ENCODE results near the gene SRSF3. TPM values are rescaled to one million over a fixed set of nuclear protein-coding genes. Genes with fewer than 3 reads are reported as not detected.

Gene SRSF3
- total and polyA plus RNA-seq, 9 of the 15 experiments (the other 6 are each of a cell fraction or from before 2014, with no cell fraction given), result 337 to 1,200 (median 518) TPM

DNA sequence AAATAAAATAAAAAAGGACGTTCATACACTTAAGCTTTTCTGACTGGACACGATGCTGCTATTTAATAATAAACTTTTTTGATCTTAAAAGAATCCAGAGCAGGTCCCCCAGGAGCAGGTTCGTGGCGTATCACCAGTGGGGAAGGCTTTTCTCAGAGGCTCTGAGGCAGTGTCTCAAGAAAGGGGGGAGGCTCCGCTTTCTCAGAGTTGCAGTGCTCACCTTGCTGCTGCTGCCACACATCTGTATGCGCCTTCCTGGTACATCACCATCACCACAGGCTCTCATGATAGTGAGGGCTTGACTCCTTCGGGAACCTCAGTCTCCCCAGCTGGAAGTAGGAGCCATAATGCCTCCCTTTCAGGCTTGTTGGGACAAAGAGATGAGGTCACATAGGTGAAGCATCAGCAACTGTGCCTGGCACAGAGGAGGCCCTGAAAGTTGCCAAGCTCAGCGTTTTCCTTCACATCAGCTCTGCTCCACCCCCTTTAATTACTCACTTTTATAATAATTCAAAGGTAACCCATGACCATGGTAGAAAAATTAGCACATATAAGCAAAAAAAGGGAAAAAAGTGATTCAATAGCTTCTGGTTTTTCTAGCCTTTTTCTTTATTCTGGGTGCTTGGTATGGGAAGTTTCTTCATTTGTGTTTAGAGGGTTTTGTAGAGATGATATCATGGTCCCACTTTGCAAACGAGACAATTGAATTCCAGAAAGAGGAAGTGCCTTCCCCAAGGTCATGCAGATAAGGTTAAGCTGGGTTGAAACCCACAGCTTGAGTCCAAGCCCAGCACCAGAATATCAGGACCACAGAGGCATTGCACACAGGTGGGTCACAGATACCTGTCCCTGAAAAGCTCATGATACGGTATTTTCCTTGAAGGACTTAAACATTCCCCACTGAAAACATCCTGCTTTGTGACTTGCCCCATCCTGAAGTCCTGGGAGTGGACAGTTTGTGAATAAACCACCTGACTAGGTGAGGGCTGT is 24.5 kb downstream of the SRSF3 start (continued):
- TF ChIP-seq RAD21 (CRISPR knock-in tag; conservative IDR thresholded peaks at IDR 0.05 in 1 of 2, IDR thresholded peaks at IDR 0.05 in 1 of 2) (peak in 1 of 2 experiments; percentile 31; a peak in 2 of 4 replicates), MTA3 (IDR thresholded peaks at IDR 0.05; ENCODE audit: borderline replicate concordance) (0 out of 2 replicates have a peak, but pooled peaks have one; percentile 55), TOE1 (IDR thresholded peaks at IDR 0.05; ENCODE audit: borderline replicate concordance) (no peak), TOE1 (CRISPR knock-in tag; IDR thresholded peaks at IDR 0.05; ENCODE audit: borderline replicate concordance, low read depth) (no peak), SUPT5H (IDR thresholded peaks at IDR 0.05) (no peak), HOXB6 (CRISPR knock-in tag; IDR thresholded peaks at IDR 0.05; ENCODE audit: borderline replicate concordance) (no peak), EHMT2 (IDR thresholded peaks at IDR 0.05) (no peak), DPF2 (IDR thresholded peaks at IDR 0.05) (peak; percentile 66; the same call in 1 of the 2 replicates), PHF21A (IDR thresholded peaks at IDR 0.05; ENCODE audit: borderline replicate concordance, low read depth) (no peak), MTA1 (IDR thresholded peaks at IDR 0.05; ENCODE audit: borderline replicate concordance) (peak; percentile 66; the same call in 1 of the 2 replicates), SMAD1 (IDR thresholded peaks at IDR 0.05; ENCODE audit: low read depth, low read length, partially characterized antibody) (no peak), FOSL1 (tag; conservative IDR thresholded peaks at IDR 0.05) (0 out of 2 replicates have a peak, but pooled peaks have one; percentile 11), SMAD3 (CRISPR knock-in tag; conservative IDR thresholded peaks at IDR 0.05) (0 out of 2 replicates have a peak, but pooled peaks have one; percentile 18), KLF16 (IDR thresholded peaks at IDR 0.05) (peak; percentile 28; the same call in 1 of the 2 replicates), NR2C2 (CRISPR knock-in tag; IDR thresholded peaks at IDR 0.05) (no peak), NR2C2 (tag; IDR thresholded peaks at IDR 0.05) (peak; percentile 49; the same call in 1 of the 2 replicates), ZNF316 (IDR thresholded peaks at IDR 0.05) (peak; percentile 64)
- TF ChIP-seq, protein P1, sequence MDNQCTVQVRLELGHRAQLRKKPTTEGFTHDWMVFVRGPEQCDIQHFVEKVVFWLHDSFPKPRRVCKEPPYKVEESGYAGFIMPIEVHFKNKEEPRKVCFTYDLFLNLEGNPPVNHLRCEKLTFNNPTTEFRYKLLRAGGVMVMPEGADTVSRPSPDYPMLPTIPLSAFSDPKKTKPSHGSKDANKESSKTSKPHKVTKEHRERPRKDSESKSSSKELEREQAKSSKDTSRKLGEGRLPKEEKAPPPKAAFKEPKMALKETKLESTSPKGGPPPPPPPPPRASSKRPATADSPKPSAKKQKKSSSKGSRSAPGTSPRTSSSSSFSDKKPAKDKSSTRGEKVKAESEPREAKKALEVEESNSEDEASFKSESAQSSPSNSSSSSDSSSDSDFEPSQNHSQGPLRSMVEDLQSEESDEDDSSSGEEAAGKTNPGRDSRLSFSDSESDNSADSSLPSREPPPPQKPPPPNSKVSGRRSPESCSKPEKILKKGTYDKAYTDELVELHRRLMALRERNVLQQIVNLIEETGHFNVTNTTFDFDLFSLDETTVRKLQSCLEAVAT (IDR thresholded peaks at IDR 0.05), result no peak
- TF ChIP-seq, protein P2, sequence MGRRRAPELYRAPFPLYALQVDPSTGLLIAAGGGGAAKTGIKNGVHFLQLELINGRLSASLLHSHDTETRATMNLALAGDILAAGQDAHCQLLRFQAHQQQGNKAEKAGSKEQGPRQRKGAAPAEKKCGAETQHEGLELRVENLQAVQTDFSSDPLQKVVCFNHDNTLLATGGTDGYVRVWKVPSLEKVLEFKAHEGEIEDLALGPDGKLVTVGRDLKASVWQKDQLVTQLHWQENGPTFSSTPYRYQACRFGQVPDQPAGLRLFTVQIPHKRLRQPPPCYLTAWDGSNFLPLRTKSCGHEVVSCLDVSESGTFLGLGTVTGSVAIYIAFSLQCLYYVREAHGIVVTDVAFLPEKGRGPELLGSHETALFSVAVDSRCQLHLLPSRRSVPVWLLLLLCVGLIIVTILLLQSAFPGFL (CRISPR knock-in tag; IDR thresholded peaks at IDR 0.05), result no peak
- TF ChIP-seq, protein P3, sequence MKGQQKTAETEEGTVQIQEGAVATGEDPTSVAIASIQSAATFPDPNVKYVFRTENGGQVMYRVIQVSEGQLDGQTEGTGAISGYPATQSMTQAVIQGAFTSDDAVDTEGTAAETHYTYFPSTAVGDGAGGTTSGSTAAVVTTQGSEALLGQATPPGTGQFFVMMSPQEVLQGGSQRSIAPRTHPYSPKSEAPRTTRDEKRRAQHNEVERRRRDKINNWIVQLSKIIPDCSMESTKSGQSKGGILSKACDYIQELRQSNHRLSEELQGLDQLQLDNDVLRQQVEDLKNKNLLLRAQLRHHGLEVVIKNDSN (CRISPR knock-in tag; IDR thresholded peaks at IDR 0.05), result no peak
- TF ChIP-seq, protein P4, sequence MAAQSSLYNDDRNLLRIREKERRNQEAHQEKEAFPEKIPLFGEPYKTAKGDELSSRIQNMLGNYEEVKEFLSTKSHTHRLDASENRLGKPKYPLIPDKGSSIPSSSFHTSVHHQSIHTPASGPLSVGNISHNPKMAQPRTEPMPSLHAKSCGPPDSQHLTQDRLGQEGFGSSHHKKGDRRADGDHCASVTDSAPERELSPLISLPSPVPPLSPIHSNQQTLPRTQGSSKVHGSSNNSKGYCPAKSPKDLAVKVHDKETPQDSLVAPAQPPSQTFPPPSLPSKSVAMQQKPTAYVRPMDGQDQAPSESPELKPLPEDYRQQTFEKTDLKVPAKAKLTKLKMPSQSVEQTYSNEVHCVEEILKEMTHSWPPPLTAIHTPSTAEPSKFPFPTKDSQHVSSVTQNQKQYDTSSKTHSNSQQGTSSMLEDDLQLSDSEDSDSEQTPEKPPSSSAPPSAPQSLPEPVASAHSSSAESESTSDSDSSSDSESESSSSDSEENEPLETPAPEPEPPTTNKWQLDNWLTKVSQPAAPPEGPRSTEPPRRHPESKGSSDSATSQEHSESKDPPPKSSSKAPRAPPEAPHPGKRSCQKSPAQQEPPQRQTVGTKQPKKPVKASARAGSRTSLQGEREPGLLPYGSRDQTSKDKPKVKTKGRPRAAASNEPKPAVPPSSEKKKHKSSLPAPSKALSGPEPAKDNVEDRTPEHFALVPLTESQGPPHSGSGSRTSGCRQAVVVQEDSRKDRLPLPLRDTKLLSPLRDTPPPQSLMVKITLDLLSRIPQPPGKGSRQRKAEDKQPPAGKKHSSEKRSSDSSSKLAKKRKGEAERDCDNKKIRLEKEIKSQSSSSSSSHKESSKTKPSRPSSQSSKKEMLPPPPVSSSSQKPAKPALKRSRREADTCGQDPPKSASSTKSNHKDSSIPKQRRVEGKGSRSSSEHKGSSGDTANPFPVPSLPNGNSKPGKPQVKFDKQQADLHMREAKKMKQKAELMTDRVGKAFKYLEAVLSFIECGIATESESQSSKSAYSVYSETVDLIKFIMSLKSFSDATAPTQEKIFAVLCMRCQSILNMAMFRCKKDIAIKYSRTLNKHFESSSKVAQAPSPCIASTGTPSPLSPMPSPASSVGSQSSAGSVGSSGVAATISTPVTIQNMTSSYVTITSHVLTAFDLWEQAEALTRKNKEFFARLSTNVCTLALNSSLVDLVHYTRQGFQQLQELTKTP (IDR thresholded peaks at IDR 0.05; ENCODE audit: low read depth in 1 of 2, partially characterized antibody in 2 of 2), result peak in 1 of 2 experiments; percentile 26
